Limb (tissue), 2 donors: ENCODE results near the gene HPS4.
"Not testable (repeated sequence)": the region's sequence is repeated elsewhere in the genome, so short reads cannot be mapped to it uniquely, and the experiment has no call there.

ENCODE experiments used
- DNase-seq, 2 donors: peaks; one replicate each; pipeline ENCODE4 v3.0.0-alpha.2; 2016; ENCODE audit errors: extremely low spot score in 2 of 2

HPS4 gene

DNA sequence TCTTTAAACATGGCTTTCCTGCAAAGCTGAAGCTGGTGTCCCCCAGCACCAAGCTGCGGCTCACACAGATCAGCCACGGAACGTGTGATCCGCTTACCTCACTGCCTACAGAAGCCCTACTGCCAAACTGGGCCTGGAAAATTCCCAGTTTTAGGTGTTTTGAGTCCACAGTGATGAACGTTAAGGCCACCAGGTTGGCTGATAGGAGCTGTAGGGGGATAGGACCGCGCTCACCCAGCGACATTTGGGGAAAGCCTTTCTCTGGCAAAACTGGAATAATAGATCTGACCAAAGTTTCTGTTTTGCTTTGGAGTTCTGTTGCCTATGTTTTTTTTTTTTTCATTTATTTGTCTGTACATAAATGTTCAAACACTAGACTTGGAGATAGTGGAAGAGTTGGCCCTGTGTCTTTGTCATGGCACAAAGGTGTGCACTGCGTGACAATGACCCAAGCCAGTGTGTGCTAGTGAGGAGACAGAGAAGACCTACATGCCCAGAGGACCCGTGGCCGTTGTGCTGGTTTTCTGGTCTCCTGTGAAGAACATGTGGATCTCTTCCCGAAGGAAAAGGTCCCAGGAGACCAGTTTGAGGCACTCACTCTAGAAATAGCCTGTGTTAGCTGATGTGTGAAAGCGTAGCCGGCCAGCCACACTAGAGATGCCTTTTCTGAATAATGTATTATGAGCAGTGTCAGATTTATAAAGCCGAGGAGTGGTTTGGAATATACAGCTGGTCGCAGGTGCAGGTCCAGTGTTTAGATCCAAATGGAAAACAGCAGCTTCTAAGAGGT lies 39.5 kb downstream of the HPS4 start:
- no peak for DNase-seq

DNA sequence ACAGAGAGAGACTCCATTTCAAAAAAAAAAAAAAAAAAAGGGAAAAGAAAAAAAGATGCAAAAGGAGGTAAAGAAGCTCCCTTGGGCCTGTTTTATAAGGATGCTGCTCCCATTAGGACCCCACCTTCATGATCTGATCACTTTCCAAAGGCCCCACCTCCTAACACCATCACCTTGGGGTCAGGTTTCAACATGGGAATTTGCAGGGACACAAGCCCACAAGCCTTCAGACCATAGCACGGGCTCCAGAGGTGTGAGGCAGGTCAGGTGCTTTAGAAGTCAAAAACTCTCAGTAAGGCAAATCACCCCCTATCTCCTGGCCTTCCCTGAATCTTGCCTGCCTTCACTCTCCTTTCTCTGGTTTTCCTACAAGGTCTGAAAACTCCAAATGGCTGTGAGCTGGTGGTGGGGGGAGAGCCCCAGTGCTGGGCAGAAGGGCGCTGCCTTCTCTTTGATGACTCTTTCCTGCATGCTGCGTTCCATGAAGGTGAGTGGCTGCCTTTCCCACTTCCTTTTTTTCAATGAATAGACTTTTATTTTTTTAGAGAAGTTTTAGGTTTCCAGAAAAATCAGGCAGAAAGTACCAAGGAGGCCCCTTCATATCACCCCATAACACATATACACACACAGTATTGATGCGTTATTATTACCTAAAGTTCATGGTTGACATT lies 41.4 kb downstream of the HPS4 start:
- DNase-seq, result no peak

DNA sequence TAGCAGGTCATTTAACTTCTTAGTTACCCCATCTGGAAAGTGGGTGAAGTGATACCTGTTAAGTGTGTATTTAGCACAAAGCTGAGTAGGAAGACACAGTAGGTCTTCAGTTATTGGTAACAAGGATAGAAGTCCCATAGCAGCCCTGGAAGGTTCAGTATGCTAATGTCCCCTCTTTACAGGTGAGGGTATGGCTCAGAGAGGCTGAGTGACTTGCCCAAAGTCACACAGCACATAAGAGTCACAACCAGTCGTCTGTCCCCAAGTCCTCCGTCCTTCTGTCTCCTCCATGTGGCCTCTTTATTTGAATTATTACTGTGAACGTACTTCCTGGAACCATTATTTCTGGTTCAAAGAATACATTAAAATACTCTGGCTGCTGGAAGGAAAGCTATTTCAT lies 44.0 kb downstream of the HPS4 start:
- DNase-seq, result no peak

DNA sequence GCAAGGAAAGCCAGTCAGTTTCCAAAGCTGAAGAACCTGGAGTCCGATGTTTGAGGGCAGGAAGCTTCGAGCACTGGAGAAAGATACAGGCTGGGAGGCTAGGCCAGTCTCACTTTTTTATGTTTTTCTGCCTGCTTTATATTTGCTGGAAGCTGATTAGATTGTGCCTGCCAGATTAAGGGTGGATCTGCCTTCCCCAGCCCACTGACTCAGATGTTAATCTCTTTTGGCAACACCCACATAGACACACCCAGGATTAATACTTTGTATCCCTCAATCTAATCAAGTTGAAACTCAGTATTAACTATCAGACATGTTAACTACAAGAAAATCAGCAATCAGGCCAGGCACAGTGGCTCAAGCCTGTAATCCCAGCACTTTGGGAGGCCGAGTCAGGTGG lies 44.8 kb downstream of the HPS4 start:
- DNase-seq, result not testable (repeated sequence)

DNA sequence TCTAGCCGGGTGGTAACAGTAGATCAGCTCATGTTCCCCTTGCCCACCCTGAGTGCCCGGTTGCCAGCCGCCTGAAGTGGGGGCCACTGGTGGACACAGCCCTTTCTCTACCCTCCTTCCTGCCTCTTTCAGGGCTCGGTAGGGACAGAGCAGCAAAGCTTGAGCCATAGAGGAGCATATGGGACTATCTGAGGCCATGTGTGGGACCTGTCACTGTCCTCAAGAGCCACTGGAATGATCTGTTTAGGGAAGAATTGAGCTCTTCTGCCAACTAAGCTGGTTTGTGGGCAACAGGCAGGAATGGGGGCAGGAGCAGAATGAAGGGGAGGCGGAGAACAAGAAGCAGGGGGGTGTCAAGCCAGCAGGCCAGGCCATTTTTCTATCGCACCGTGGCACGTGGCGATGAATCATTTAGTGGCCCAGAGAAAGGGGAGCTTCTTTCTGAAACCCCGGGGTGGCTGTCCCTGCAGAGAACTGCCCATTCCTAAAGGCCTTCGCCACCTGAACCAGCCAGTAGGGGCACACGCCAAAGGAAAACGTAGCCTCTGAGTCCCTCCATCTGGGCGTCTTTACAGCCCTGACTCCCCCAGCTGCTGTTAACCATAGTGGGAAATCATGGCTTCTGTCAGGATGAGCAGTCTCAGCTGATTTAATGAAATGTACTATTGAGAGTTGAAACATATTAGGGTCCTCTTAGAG lies 45.7 kb downstream of the HPS4 start:
- DNase-seq, result no peak

DNA sequence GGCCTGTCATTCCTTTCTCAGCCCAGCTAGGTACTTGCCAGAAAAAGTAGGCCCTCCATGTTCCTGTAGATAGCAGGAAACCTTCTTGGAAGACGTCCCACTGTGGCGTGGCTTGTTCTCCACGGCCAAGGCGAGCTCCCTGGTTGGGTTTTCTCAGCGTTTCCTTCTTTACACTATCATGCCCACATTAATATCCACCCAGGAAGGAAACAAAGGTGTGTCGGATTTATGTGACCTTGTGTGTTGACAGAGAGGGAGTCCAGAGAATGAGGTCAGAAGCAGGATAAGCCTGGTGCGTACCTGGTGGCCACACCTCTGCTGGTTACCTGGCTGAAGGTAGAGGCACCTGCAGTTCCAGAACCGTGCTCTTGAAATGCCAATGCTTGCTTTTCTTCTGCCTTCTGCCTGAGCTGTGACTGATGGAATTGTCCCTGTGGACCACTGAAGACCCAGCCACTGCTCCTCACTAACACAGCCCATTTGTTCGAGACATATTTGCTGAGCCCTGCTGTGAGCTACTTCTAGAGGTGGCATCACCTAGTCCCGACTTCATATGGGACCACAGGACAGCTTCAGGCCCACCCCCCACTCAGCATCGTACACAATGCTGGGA lies 46.6 kb downstream of the HPS4 start:
- no peak for DNase-seq

DNA sequence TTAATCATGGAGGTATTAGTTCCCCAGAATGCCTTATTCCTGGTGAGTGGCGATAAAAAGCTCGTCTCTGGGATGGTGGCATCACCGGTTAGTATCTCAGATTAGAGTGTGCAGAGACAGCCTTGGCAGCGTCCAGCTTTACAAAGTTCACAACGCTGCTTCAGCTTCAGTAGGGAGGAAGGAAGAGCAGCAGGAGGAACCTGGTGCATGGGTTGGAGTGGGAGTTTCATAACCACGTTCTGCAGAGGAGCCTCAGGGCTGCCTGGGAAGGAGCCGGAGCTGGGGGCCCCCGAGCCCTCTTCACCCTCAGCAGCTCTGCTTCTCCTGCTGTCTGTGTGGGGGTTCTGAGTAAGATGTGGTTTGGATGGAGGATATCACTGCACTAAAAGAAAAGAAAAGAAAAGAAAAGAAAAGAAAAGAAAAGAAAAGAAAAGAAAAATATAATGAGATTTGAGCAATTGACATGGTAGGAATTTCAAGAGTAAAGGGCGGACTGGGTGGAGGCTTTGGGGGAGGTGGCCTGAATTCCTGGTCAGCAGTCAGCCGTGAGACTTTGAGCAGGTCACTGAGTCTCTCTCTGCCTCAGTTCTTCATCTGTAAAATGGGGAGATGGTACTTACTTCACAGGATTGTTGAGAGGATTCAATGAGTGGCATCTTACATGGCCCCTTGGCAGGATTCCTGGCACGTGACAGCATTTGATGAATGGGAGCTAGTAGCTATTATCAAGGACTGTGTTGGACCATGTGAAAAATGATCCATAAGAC lies 48.1 kb downstream of the HPS4 start:
- DNase-seq, result no peak

- no peak for DNase-seq
These were observed 49.8 kb downstream of the HPS4 start for GRCh38 chr22:26433805-26434204.

DNA sequence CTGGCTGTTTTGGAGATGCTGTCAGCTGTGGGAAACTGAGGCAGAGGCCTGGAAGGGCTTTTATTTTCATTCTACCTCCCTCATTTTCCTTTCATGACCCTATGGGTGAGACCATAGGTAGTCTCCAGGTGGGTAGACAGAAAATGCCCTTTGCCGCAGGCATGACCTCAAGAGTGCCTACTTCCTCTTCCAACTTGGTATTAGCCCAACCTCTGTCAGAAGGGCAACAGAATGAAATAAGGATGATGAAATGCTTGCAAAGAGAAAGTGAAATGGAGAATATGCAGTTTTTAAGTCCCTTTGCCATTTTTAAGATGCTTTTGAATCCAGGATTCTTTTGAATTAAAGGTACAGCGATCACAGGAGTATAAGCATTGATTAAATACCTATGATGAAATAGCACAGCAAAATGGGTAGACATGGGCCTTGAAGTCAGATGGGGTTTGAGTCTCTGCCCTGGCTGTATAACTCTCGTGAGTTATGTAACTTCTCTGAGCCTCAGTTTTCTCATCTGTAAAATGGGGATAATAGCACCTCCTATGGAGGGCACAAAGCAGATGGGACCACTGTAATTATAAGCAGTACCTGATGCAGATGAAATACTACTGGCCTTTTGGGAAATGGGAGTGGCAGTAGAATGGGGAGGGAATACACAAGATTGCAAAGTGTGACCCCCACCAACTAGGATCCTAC lies 50.8 kb downstream of the HPS4 start:
- no peak for DNase-seq

DNA sequence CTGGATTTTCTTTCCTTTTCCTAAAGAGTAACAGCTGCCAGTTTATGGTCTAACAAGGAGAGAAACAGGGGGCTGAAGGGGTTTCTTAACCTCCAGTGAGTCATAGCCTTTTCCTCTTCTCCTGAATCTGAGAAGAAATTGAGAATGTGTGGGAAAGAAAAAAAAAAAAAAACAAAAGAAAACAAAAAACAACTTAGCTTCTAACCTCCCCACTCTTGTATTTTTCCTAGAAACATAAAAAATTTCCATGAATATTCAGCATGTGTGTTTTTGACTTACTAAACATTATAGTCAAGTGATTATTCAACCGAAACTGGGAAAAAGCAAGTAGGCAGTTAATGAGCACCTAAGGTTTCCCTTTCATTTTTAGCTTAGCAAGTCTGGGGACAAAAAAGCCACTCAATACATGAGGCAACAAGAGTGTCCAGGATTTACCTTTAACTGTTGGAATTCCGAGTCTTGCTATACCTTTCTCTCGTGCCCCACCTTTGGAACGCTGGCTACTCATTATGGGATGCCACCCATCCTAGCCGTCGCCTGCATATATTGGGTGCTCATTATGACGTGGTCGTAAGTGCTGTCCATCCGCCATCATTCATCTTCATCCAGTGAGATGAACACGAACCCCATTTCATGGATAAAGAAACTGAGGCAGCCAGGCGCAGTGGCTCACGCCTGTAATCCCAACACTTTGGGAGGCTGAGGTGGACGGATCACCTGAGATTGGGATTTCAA lies 52.2 kb downstream of the HPS4 start:
- no peak for DNase-seq

GRCh38 chr22:26430600-26430999 lies 53.0 kb downstream of the HPS4 start:
- no peak for DNase-seq

- peak in 1 of 2 donors; percentile 41 for DNase-seq
These were observed 53.9 kb downstream of the HPS4 start for GRCh38 chr22:26429458-26430286.

GRCh38 chr22:26428515-26429457 lies 54.8 kb downstream of the HPS4 start, which contains the start of gene ASPHD2:
TSS of gene ASPHD2 (plus strand) at chr22:26429260. CDS start at chr22:26433616, 4,356 bp downstream.
- DNase-seq, result peak; percentile 69 to 89

GRCh38 chr22:26426924-26427323 lies 56.7 kb downstream of the HPS4 start:
- no peak for DNase-seq

GRCh38 chr22:26418620-26419019 lies 65.0 kb downstream of the HPS4 start:
- no peak for DNase-seq

DNA sequence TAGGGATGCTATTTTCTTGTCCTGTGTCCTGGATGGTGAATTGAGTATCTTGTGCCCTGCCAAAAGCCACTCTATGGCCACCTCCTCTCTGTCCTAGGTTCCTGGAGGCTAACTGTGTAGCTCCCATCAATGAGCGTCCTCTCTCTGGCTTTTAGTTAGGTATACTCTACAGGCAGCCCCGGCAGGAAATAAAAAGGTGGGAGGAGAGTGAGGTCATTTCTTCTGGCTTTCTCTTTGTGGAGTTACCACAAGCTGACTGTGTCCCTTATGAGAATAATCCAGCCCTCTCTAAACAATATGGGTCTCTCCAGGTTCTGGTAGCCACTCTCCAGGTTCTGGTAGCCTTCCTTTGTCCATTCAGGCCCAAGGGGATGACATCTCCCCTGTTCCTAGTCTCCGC lies 66.2 kb downstream of the HPS4 start:
- DNase-seq, result no peak

GRCh38 chr22:26416670-26417276 lies 66.8 kb downstream of the HPS4 start:
- peak; percentile 61 to 76 for DNase-seq
